Thymus (tissue), 11 donors: ENCODE results near the gene SHKBP1. TPM values are rescaled to one million over a fixed set of nuclear protein-coding genes. Genes with fewer than 3 reads are reported as not detected.
"Not testable (repeated sequence)": the region's sequence is repeated elsewhere in the genome, so short reads cannot be mapped to it uniquely, and the experiment has no call there.

ENCODE experiments used
- DNase-seq, 9 donors: peaks; one replicate each; pipeline ENCODE4 v3.0.0-alpha.2; 2013; ENCODE audit warnings: low spot score in 9 of 9, low read depth in 6 of 9, missing footprints in 1 of 9
- H3K27ac ChIP-seq, 2 donors: one replicate each; pipeline ENCODE4 v1.5.1; 2013; ENCODE audit warnings: control low read depth in 1 of 2, low read depth in 1 of 2, low read length in 1 of 2, mild to moderate bottlenecking in 1 of 2, moderate library complexity in 1 of 2
- H3K27me3 ChIP-seq, 2 donors: one replicate each; pipeline ENCODE4 v1.5.1; 2013; ENCODE audit warnings: low read length in 1 of 2; ENCODE audit not compliant: control insufficient read depth in 2 of 2, insufficient read depth in 1 of 2
- H3K36me3 ChIP-seq, 2 donors: one replicate each; pipeline ENCODE4 v1.5.1; 2013; ENCODE audit warnings: low read length in 1 of 2, mild to moderate bottlenecking in 1 of 2, moderate library complexity in 1 of 2; ENCODE audit not compliant: control insufficient read depth in 2 of 2, insufficient read depth in 2 of 2
- H3K4me1 ChIP-seq, 2 donors: one replicate each; pipeline ENCODE4 v1.5.1; 2013; ENCODE audit warnings: low read length in 2 of 2; ENCODE audit not compliant: control insufficient read depth in 2 of 2, insufficient read depth in 2 of 2
- H3K4me3 ChIP-seq, 2 donors: one replicate each; pipeline ENCODE4 v1.5.1; 2013; ENCODE audit warnings: low read length in 2 of 2, control low read depth in 1 of 2, mild to moderate bottlenecking in 1 of 2
- H3K9me3 ChIP-seq, 2 donors: one replicate each; pipeline ENCODE4 v1.5.1; 2013; ENCODE audit warnings: low read length in 1 of 2, mild to moderate bottlenecking in 1 of 2; ENCODE audit not compliant: control insufficient read depth in 2 of 2, insufficient read depth in 1 of 2
- WGBS: extraction: QIAGEN DNeasy Blood & Tissue Kit; methylation state at CpG from one replicate; pipeline ENCODE4 v1.1.7; 2013; 5-methylcytosine and 5-hydroxymethylcytosine counted together
- polyA plus RNA-seq: library from polyadenylated mRNA; stranded (reverse); fragments of 200-250 nt; gene quantifications from one replicate; pipeline ENCODE4 v1.2.3, GENCODE V29; 2013
- total RNA-seq: library from RNA; stranded (reverse); fragments of 120-200 nt; gene quantifications from one replicate; pipeline ENCODE4 v1.2.4, GENCODE V29; 2013
- donor health status: healthy.

SHKBP1 gene
- total and polyA plus RNA-seq, 2 donors, result 33.1 to 117 TPM

DNA sequence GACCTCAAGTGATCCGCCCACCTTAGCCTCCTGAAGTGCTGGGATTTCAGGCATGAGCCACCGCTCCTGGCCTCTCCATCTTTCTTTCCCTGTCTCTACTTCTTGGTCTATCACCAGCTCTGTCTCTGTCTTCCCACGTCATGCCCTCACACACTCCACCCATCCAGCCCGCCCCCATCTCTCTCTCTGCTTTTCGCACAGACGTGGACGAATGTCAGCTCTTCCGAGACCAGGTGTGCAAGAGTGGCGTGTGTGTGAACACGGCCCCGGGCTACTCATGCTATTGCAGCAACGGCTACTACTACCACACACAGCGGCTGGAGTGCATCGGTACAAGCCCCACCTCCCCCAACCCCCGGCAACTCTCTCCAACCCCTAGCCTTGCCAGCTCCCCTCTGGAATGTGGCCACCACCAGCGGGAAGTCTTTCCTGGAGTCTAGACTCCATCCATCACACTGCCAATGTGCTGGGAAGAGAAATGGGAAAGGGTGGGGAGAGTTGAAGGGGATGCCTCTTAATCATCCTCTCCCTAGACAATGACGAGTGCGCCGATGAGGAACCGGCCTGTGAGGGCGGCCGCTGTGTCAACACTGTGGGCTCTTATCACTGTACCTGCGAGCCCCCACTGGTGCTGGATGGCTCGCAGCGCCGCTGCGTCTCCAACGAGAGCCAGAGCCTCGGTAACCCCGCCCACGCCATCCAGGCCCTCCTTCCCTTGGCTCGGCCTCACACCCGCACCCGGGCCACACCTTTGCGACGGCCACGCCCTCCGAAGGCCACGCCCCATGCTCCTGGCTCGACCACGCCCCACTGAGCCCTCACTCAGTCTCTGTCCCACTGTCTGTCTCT is 47.0 kb downstream of the SHKBP1 start:
- Histone ChIP-seq H3K4me3 (no peak overlapping the region), H3K4me1 (no peaks in the 10 kb centered on the region), H3K36me3 (peaks cover 12 to 31% of the 10 kb centered on the region in 2 donors), H3K27ac (no peak overlapping the region), H3K9me3 (no peaks in the 10 kb centered on the region), H3K27me3 (no peaks in the 10 kb centered on the region)
- WGBS, result 95% methylated on average over 41 of the region's 41 CpGs
- no peak for DNase-seq

DNA sequence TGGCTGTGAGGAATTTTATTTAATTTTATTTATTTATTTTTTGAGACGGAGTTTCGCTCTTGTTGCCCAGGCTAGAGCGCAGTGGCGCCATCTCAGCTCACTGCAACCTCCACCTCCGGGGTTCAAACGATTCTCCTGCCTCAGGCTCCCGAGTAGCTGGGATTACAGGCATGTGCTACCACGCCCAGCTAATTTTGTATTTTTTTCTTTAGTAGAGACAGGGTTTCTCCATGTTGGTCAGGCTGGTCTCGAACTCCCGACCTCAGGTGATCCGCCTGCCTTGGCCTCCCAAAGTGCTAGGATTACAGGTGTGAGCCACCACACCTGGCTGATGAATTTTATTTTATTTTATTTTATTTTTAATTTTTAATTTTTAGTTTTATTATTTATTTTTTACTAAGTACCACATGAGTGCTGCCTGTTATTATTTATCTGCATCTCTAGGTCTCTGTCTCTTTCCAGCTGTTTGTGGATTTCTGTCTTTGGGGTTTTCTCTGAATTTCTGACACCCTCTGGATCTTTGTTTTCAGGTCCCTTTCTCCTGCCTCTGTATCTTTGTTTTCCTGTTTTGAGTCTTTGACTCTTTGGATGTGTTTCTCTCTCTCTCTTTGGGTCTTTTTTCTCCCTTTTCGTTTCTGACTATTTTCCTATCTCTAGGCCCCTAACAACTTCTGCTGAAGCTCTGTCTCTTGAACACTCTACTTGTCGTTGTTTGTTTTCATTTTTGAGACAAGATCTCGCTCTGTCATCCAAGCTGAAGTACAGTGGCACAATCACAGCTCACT is 47.9 kb downstream of the SHKBP1 start:
- WGBS, result 96% methylated on average over 14 of the region's 14 CpGs
- not testable (repeated sequence) for H3K4me1 ChIP-seq, H3K27me3 ChIP-seq, H3K27ac ChIP-seq, H3K4me3 ChIP-seq, DNase-seq, H3K9me3 ChIP-seq
- H3K36me3 ChIP-seq, result peaks cover 7 to 28% of the 10 kb centered on the region in 2 donors

DNA sequence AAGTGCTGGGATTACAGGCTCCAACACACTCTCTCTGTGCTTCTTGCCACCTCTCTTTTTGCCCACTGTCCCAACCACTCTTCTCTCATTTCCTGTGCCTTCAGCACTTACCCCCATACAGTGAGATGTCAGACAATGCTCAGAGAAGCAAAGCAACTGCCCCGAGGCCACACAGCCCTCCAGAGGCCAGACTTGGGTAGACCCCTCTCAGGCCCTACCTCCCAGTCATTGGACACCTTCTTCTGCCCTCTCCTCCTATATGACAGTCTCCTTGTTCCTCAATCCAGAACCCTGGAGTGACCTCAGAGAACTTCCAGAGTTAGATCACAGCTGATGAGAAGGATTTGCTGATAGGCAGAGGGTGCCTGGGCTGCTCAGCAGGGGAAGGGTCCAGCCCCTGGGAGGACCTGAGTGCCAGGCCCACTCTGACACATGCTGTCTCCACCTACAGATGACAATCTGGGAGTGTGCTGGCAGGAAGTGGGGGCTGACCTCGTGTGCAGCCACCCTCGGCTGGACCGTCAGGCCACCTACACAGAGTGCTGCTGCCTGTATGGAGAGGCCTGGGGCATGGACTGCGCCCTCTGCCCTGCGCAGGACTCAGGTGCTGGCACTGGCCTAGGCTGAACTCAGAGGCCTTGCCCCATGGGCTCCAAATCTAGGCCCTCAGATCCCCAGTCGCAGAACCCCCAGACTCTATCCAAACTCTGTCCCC is 48.9 kb downstream of the SHKBP1 start:
- Histone ChIP-seq H3K36me3 (peaks cover 6 to 23% of the 10 kb centered on the region in 2 donors), H3K4me3 (no peak overlapping the region), H3K27me3 (no peaks in the 10 kb centered on the region), H3K9me3 (no peaks in the 10 kb centered on the region), H3K27ac (no peak overlapping the region), H3K4me1 (no peaks in the 10 kb centered on the region)
- 92% methylated on average over 7 of the region's 7 CpGs for WGBS
- DNase-seq, result no peak

DNA sequence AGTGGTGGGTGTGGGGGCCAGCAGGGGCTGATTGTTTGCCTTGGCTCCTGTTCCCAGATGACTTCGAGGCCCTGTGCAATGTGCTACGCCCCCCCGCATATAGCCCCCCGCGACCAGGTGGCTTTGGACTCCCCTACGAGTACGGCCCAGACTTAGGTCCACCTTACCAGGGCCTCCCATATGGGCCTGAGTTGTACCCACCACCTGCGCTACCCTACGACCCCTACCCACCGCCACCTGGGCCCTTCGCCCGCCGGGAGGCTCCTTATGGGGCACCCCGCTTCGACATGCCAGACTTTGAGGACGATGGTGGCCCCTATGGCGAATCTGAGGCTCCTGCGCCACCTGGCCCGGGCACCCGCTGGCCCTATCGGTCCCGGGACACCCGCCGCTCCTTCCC is 50.2 kb downstream of the SHKBP1 start:
- WGBS, result 96% methylated on average over 24 of the region's 24 CpGs
- peaks cover 5 to 23% of the 10 kb centered on the region in 2 donors for H3K36me3 ChIP-seq
- DNase-seq, result no peak
- H3K27ac ChIP-seq, result no peak overlapping the region
- no peaks in the 10 kb centered on the region for H3K4me1 ChIP-seq
- H3K27me3 ChIP-seq, result no peaks in the 10 kb centered on the region
- H3K9me3 ChIP-seq, result no peaks in the 10 kb centered on the region
- no peak overlapping the region for H3K4me3 ChIP-seq

DNA sequence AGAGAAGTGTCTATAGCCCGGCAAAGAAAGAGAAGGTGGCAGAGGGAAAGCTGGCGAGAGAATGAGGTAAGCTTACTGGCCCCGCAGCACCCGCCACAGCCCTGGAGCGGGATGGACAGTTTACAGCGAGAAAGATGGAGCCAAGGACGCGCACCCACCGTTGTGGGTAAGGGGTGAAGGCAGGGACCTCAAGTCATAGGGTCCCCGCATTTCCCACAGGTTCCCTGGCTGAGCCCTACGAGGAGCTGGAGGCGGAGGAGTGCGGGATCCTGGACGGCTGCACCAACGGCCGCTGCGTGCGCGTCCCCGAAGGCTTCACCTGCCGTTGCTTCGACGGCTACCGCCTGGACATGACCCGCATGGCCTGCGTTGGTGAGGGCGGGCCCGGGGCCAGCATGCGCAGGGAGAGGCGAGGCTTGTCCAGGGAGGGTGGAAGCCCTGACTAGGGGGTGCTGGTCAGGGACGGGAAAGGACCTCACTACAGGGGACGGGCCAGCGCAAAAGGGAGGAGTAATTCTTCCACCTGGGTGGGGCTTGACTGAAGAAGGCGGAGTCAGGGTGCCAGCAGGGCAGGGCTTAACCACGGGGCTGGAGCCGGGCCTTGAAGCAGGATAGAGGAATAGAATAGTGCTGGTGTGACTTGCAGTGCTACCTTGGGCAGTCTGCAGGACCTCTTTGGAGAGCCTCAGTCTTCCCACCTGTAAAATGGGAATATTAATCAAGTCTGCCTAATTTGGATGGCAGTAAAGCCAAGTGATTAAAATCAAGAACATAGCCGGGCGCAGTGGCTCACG is 51.0 kb downstream of the SHKBP1 start:
- 98% methylated on average over 39 of the region's 39 CpGs for WGBS
- H3K36me3 ChIP-seq, result peaks cover 3 to 17% of the 10 kb centered on the region in 2 donors
- H3K4me1 ChIP-seq, result no peaks in the 10 kb centered on the region
- H3K27me3 ChIP-seq, result no peaks in the 10 kb centered on the region
- no peaks in the 10 kb centered on the region for H3K9me3 ChIP-seq
- DNase-seq, result no peak
- no peak overlapping the region for H3K4me3 ChIP-seq
- H3K27ac ChIP-seq, result no peak overlapping the region

DNA sequence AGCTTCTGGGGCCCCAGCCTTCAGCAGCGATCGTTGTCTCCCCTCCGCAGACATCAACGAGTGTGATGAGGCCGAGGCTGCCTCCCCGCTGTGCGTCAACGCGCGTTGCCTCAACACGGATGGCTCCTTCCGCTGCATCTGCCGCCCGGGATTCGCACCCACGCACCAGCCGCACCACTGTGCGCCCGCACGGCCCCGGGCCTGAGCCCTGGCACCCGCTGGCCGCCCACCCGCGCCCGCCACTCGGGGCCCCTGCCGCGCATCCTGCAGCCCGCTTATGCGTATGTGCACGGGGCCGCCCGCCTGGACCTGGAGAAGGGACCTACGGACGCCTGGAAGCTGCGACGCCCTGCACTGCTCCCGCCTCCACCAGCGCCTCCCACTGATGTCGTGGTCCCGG is 52.7 kb downstream of the SHKBP1 start:
- Histone ChIP-seq H3K4me3 (no peak overlapping the region), H3K36me3 (peaks cover 3 to 9% of the 10 kb centered on the region in 2 donors), H3K9me3 (no peaks in the 10 kb centered on the region), H3K27me3 (peaks cover 2 to 5% of the 10 kb centered on the region in 2 donors), H3K27ac (no peak overlapping the region), H3K4me1 (peaks cover 0 to 2% of the 10 kb centered on the region in 2 donors)
- DNase-seq, result no peak
- 98% methylated on average over 42 of the region's 42 CpGs for WGBS

DNA sequence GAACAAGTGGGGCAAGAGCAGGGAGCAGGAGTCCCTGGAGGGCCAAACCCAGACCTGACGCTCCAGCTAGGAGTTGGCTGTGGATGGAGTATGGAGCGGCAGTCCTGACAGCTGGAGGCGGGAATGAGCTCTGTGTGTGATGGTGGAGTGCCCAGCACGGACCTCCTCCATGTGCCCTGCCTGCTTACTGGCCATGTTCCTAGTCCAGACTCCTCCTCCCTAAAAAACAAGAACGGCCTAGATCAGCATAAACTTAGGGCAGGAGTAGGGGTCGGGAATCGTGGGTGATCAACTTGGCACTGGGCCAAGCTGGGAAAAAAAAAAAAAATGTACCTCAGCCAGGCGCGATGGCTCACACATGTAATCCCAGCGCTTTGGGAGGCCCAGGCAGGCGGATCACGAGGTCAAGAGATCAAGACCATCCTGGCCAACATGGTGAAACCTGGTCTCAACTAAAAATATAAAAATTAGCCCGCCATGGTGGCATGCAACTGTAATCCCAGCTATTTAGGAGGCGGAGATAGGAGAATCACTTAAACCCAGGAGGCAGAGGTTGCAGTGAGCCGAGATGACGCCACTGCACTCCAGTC is 54.0 kb downstream of the SHKBP1 start:
- Histone ChIP-seq H3K36me3 (peaks cover 3 to 5% of the 10 kb centered on the region in 2 donors), H3K4me1 (peaks cover 0 to 2% of the 10 kb centered on the region in 2 donors), H3K4me3 (no peak overlapping the region), H3K9me3 (no peaks in the 10 kb centered on the region), H3K27me3 (peaks cover 2 to 12% of the 10 kb centered on the region in 2 donors), H3K27ac (no peak overlapping the region)
- DNase-seq, result no peak
- 95% methylated on average over 16 of the region's 16 CpGs for WGBS

DNA sequence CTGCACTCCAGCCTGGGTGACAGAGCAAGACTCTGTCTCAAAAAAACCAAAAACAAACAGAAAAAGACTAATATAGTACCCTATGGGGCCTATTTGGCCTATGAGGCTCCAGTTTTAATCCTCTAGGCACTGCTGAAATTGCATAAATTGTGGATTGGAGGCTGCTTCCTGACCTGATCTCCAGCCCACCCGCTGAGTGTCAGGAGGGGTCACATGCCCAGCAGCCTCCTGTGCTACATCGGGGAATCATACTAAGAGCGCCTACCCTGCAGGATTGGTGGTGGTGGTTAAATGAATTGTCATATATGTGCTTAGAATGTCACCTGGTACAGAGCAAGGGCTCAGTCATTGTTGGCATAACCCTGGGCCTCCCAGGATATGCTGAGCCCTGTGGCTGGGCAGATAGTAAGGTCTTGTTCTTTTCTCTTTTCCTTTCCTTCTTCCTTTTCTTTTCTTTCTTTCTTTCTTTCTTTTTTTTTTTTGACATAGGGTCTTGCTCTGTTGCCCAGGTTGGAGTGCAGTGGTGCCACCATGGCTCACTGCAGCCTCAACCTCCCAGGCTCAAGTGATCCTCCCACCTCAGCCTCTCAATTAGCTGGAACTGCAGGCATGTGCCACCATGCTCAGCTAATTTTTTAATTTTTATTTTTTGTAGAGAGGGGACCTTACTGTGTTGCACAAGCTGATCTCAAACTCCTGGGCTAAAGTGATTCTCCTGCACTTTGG is 55.8 kb downstream of the SHKBP1 start:
- H3K27ac ChIP-seq, result no peak overlapping the region
- H3K4me1 ChIP-seq, result peaks cover 0 to 2% of the 10 kb centered on the region in 2 donors
- DNase-seq, result no peak
- no peak overlapping the region for H3K4me3 ChIP-seq
- H3K36me3 ChIP-seq, result no peaks in the 10 kb centered on the region
- WGBS, result 93% methylated on average over 3 of the region's 3 CpGs
- H3K27me3 ChIP-seq, result peaks cover 2 to 12% of the 10 kb centered on the region in 2 donors
- H3K9me3 ChIP-seq, result no peaks in the 10 kb centered on the region
